Measurements from ENCODE around the gene CEMIP. TPM values are rescaled to one million over a fixed set of nuclear protein-coding genes. Genes with fewer than 3 reads are reported as not detected.

Gene CEMIP
- total and polyA plus RNA-seq, 10 of the 15 experiments (the other 5 are each of a cell fraction or from before 2014, with no cell fraction given), result 0.01 to 0.44 (median 0.16) TPM; not detected in 6

DNA sequence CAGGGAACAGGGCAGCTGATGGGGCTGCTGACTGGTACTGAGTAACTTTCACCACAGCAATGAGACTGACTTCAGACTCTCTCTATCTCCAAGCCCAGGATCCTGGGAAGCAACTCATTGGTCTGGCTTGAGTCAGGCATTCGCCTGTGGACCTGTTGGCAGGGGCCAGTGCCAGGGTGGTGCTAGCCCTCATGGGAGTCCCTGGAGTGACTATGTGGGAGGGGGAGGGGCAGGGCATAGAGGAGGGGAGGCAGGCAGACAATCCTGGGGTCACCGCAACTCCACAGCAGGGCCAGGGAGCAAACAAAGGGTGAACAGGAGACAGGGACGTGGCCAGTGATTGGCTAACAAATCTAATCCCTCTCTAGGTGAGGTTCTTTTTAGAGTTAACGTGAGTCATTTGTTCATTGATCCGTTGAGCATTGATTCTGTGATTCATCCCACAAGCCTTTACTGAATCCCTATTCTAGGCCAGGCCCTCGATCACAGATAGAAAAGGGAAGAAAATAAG lies 71.8 kb downstream of the CEMIP start:
- no peaks in the 10 kb centered on the region for H3K9me3 ChIP-seq (replicated peaks; ENCODE audit: control insufficient read depth, insufficient read depth, low read length)
- POLR2A ChIA-PET, result no interaction called here
- BruUV-seq (replicated peaks), result no TSS peak
- FAIRE-seq (no peak), DNase-seq (ENCODE audit: low read depth, low spot score) (no peak), ATAC-seq (no peak)
- H3K4me2 ChIP-seq (ENCODE audit: control insufficient read depth, insufficient read depth), result no peak overlapping the region
- no peak overlapping the region for H3K4me3 ChIP-seq
- no peaks in the 10 kb centered on the region for H3K36me3 ChIP-seq (ENCODE audit: control insufficient read depth in 2 of 2, insufficient read depth in 2 of 2, low read length in 1 of 2)
- no peak overlapping the region for H3K27ac ChIP-seq (ENCODE audit: control insufficient read depth, insufficient read depth)
- CTCF ChIA-PET, result no interaction called here
- no peaks in the 10 kb centered on the region for H3K79me2 ChIP-seq (ENCODE audit: control insufficient read depth, insufficient read depth, low read length)
- no peak overlapping the region for H3K9ac ChIP-seq (ENCODE audit: control insufficient read depth, insufficient read depth, low read length)
- SMC1A ChIA-PET (ENCODE audit: uncharacterized antibody, unreplicated experiment), result no interaction called here
- intact Hi-C loops (cut with micrococcal nuclease; ENCODE audit: unreplicated experiment), result no loop called here
- peaks cover 0 to 3% of the 10 kb centered on the region in 2 experiments; a peak in 1 of 4 replicates for H3K27me3 ChIP-seq (replicated peaks in 1 of 2; ENCODE audit: control insufficient read depth in 2 of 2, insufficient read depth in 2 of 2, low read length in 1 of 2)
- RAD21 ChIA-PET (ENCODE audit: unreplicated experiment), result no interaction called here
- no peak overlapping the region for H2AFZ ChIP-seq (ENCODE audit: control insufficient read depth, low read depth, low read length)
- in situ Hi-C loops (cut with MboI), result no loop called here
- H4K20me1 ChIP-seq (ENCODE audit: control insufficient read depth, insufficient read depth), result no peaks in the 10 kb centered on the region
- WGBS (ENCODE audit: insufficient coverage, insufficient replicate concordance, low lambda C conversion rate, missing lambda C conversion rate), result 38% methylated on average over 6 of the region's 6 CpGs
- no peaks in the 10 kb centered on the region for H3K4me1 ChIP-seq (ENCODE audit: control insufficient read depth, insufficient read depth, low read length)
- TF ChIP-seq, protein P1, sequence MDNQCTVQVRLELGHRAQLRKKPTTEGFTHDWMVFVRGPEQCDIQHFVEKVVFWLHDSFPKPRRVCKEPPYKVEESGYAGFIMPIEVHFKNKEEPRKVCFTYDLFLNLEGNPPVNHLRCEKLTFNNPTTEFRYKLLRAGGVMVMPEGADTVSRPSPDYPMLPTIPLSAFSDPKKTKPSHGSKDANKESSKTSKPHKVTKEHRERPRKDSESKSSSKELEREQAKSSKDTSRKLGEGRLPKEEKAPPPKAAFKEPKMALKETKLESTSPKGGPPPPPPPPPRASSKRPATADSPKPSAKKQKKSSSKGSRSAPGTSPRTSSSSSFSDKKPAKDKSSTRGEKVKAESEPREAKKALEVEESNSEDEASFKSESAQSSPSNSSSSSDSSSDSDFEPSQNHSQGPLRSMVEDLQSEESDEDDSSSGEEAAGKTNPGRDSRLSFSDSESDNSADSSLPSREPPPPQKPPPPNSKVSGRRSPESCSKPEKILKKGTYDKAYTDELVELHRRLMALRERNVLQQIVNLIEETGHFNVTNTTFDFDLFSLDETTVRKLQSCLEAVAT (IDR thresholded peaks at IDR 0.05), result no peak
- TF ChIP-seq, protein P2, sequence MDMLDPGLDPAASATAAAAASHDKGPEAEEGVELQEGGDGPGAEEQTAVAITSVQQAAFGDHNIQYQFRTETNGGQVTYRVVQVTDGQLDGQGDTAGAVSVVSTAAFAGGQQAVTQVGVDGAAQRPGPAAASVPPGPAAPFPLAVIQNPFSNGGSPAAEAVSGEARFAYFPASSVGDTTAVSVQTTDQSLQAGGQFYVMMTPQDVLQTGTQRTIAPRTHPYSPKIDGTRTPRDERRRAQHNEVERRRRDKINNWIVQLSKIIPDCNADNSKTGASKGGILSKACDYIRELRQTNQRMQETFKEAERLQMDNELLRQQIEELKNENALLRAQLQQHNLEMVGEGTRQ (IDR thresholded peaks at IDR 0.05; ENCODE audit: borderline replicate concordance, low read depth, low read length), result no peak
- TF ChIP-seq ETV6 (conservative IDR thresholded peaks at IDR 0.05 in 1 of 2, IDR thresholded peaks at IDR 0.05 in 1 of 2; ENCODE audit: borderline replicate concordance in 1 of 2, low read depth in 1 of 2) (no peak), STAT3 (IDR thresholded peaks at IDR 0.05; ENCODE audit: low read depth, low read length) (no peak), NFYB (IDR thresholded peaks at IDR 0.05; ENCODE audit: insufficient read depth, low read depth, low read length) (no peak), SMAD5 (IDR thresholded peaks at IDR 0.05; ENCODE audit: low read depth) (no peak), FOXM1 (IDR thresholded peaks at IDR 0.05; ENCODE audit: low read depth, low read length) (no peak), MTA3 (IDR thresholded peaks at IDR 0.05; ENCODE audit: borderline replicate concordance, low read length) (no peak), ESRRA (IDR thresholded peaks at IDR 0.05; ENCODE audit: low read length) (no peak), MEF2B (IDR thresholded peaks at IDR 0.05; ENCODE audit: partially characterized antibody, poor library complexity, severe bottlenecking) (no peak), TCF12 (IDR thresholded peaks at IDR 0.05; ENCODE audit: low read depth, low read length) (no peak), RELA (IDR thresholded peaks at IDR 0.05; ENCODE audit: borderline replicate concordance, partially characterized antibody) (no peak), YBX1 (IDR thresholded peaks at IDR 0.05) (no peak), STAT1 (conservative IDR thresholded peaks at IDR 0.05) (no peak)
- TF ChIP-seq, protein P3, sequence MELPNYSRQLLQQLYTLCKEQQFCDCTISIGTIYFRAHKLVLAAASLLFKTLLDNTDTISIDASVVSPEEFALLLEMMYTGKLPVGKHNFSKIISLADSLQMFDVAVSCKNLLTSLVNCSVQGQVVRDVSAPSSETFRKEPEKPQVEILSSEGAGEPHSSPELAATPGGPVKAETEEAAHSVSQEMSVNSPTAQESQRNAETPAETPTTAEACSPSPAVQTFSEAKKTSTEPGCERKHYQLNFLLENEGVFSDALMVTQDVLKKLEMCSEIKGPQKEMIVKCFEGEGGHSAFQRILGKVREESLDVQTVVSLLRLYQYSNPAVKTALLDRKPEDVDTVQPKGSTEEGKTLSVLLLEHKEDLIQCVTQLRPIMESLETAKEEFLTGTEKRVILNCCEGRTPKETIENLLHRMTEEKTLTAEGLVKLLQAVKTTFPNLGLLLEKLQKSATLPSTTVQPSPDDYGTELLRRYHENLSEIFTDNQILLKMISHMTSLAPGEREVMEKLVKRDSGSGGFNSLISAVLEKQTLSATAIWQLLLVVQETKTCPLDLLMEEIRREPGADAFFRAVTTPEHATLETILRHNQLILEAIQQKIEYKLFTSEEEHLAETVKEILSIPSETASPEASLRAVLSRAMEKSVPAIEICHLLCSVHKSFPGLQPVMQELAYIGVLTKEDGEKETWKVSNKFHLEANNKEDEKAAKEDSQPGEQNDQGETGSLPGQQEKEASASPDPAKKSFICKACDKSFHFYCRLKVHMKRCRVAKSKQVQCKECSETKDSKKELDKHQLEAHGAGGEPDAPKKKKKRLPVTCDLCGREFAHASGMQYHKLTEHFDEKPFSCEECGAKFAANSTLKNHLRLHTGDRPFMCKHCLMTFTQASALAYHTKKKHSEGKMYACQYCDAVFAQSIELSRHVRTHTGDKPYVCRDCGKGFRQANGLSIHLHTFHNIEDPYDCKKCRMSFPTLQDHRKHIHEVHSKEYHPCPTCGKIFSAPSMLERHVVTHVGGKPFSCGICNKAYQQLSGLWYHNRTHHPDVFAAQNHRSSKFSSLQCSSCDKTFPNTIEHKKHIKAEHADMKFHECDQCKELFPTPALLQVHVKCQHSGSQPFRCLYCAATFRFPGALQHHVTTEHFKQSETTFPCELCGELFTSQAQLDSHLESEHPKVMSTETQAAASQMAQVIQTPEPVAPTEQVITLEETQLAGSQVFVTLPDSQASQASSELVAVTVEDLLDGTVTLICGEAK (IDR thresholded peaks at IDR 0.05; ENCODE audit: borderline replicate concordance), result no peak

Data from GM12878 (cell line).